ENCODE measurements around the gene MCRIP2. TPM values are rescaled to one million over a fixed set of nuclear protein-coding genes. Genes with fewer than 3 reads are reported as not detected.

Gene MCRIP2
- total RNA-seq, 4 donors from 2014 or later, result 61.3 to 124 (median 69.1) TPM

DNA sequence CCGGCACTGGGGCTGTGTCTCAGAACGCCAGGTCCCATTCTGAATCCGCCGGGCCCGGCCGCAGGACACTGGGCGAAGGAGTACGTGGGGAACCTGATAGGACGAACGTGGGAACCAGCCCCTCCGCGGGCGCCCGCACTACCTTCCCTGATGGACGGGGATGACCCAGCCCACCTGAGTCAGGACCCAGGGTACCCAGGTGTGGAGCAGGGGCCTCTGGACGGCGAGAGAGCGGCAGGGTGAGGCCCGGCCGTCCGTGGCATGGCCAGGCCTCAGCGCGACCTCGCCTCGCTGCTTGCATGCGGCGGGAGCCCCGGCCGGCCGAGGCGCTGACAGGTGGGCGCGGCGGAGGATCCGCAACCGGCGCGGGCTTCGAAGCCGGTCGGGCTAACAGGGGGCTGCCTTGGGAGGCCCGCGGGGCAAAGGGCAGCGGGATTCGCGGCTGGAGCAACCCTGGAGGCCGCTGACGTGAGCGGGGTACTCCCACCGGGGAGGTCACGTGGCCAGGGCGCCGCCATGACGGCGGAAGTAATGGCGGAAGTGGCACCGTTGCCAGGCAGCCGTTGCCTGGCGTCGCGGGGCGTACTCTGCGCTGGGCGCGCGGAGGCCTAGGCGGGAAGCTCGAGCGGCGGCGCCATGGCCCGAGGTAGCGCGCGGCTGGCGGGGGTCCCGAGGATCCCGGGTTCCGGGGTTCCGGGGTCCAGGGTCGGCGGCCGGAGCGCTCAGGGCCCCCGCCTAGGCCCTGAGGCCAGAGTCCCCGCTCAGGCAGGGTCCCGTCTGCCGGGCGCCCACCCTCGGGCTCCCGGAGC is 7.4 kb downstream of the MCRIP2 start, which contains the start of gene WDR90:
Gene WDR90, plus strand, starts transcription at position 585 of the 809 bp plus-strand sequence. Its CDS starts 52 bp downstream, at position 637.
- WGBS, 2 donors, result 0 to 3% methylated on average over 1 to 6 of the region's 91 CpGs
- TF ChIP-seq POLR2A (IDR thresholded peaks at IDR 0.05), result peak; percentile 8 to 56
- TF ChIP-seq, protein P1, sequence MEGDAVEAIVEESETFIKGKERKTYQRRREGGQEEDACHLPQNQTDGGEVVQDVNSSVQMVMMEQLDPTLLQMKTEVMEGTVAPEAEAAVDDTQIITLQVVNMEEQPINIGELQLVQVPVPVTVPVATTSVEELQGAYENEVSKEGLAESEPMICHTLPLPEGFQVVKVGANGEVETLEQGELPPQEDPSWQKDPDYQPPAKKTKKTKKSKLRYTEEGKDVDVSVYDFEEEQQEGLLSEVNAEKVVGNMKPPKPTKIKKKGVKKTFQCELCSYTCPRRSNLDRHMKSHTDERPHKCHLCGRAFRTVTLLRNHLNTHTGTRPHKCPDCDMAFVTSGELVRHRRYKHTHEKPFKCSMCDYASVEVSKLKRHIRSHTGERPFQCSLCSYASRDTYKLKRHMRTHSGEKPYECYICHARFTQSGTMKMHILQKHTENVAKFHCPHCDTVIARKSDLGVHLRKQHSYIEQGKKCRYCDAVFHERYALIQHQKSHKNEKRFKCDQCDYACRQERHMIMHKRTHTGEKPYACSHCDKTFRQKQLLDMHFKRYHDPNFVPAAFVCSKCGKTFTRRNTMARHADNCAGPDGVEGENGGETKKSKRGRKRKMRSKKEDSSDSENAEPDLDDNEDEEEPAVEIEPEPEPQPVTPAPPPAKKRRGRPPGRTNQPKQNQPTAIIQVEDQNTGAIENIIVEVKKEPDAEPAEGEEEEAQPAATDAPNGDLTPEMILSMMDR (IDR thresholded peaks at IDR 0.05), result no peak
- Histone ChIP-seq H3K4me1 (peaks cover 40 to 52% of the 10 kb centered on the region in 2 donors), H3K27ac (peak within 1 kb of the TSS; percentile 71 to 92 (median 91)), H3K9me3 (no peaks in the 10 kb centered on the region), H3K36me3 (peaks cover 0 to 8% of the 10 kb centered on the region in 2 donors), H3K27me3 (no peaks in the 10 kb centered on the region), H3K4me3 (replicated peaks in 1 of 3) (peak within 1 kb of the TSS; percentile 73 to 98 (median 77))
- intact Hi-C loops (cut with DNase I), result no loop called here
- peak; percentile 93 for DNase-seq

DNA sequence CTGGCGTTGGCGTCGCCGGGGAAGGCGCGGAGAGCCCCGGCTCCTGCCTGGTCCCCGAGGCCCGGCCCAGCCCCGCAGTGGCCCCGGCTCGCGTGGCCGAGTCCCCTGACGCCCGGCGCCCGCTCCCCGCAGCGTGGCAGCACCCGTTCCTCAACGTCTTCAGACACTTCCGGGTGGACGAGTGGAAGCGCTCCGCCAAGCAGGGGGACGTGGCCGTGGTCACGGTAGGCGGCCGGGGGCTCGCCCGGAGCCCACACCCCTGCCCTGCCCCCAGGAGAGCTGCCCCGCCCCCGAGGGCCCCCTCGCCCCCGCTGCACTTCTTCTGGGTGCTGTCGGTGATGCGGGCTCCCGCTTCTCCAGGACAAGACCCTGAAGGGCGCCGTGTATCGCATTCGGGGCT is 8.0 kb downstream of the MCRIP2 start:
- peaks cover 40 to 46% of the 10 kb centered on the region in 2 donors for H3K4me1 ChIP-seq

GRCh38 chr16:651844-652243 is 10.2 kb downstream of the MCRIP2 start:
- DNase-seq, result no peak
- H3K36me3 ChIP-seq, result peaks cover 0 to 8% of the 10 kb centered on the region in 2 donors
- WGBS, 2 donors, result 94% methylated on average over 21 of the region's 22 CpGs; no CpG with 5 or more reads in 1 of the 2 donors
- peaks cover 25 to 26% of the 10 kb centered on the region in 2 donors for H3K4me1 ChIP-seq
- H3K27me3 ChIP-seq, result no peaks in the 10 kb centered on the region
- no peak overlapping the region for H3K4me3 ChIP-seq (replicated peaks in 1 of 3)
- H3K9me3 ChIP-seq, result no peaks in the 10 kb centered on the region
- TF ChIP-seq, protein P1 (IDR thresholded peaks at IDR 0.05), result no peak
- TF ChIP-seq POLR2A (IDR thresholded peaks at IDR 0.05), result no peak
- intact Hi-C loops (cut with DNase I), result no loop called here
- no peak overlapping the region for H3K27ac ChIP-seq

More for the DNA sequence above, 8.0 kb downstream of the MCRIP2 start:
- no peak for DNase-seq
- TF ChIP-seq POLR2A (IDR thresholded peaks at IDR 0.05), result no peak
- TF ChIP-seq, protein P1 (IDR thresholded peaks at IDR 0.05), result no peak
- H3K36me3 ChIP-seq, result peaks cover 0 to 8% of the 10 kb centered on the region in 2 donors
- no peaks in the 10 kb centered on the region for H3K9me3 ChIP-seq
- WGBS, 2 donors, result 0% methylated on average over 8 of the region's 44 CpGs; no CpG with 5 or more reads in 1 of the 2 donors
- peak overlapping the region in 1 of 3 donors; percentile 92 for H3K27ac ChIP-seq
- intact Hi-C loops (cut with DNase I), result no loop called here
- H3K4me3 ChIP-seq (replicated peaks in 1 of 3), result peak overlapping the region; percentile 73 to 98 (median 77)
- no peaks in the 10 kb centered on the region for H3K27me3 ChIP-seq

GRCh38 chr16:652454-653305 is 11.1 kb downstream of the MCRIP2 start:
- peaks cover 0 to 8% of the 10 kb centered on the region in 2 donors for H3K36me3 ChIP-seq
- H3K4me3 ChIP-seq (replicated peaks in 1 of 3), result no peak overlapping the region
- no peak overlapping the region for H3K27ac ChIP-seq
- WGBS, 2 donors, result 90 to 97% methylated on average over 14 to 24 of the region's 28 CpGs
- peaks cover 16 to 17% of the 10 kb centered on the region in 2 donors for H3K4me1 ChIP-seq
- no peaks in the 10 kb centered on the region for H3K27me3 ChIP-seq
- intact Hi-C loops (cut with DNase I), result no loop called here
- H3K9me3 ChIP-seq, result no peaks in the 10 kb centered on the region
- no peak for DNase-seq
- TF ChIP-seq POLR2A (IDR thresholded peaks at IDR 0.05), result no peak
- TF ChIP-seq, protein P1 (IDR thresholded peaks at IDR 0.05), result no peak

Measured in thyroid gland (tissue), 4 donors.